Measurements from ENCODE around the gene TRAF7.
"Not testable (repeated sequence)": the region's sequence is repeated elsewhere in the genome, so short reads cannot be mapped to it uniquely, and the experiment has no call there.

TRAF7 gene

DNA sequence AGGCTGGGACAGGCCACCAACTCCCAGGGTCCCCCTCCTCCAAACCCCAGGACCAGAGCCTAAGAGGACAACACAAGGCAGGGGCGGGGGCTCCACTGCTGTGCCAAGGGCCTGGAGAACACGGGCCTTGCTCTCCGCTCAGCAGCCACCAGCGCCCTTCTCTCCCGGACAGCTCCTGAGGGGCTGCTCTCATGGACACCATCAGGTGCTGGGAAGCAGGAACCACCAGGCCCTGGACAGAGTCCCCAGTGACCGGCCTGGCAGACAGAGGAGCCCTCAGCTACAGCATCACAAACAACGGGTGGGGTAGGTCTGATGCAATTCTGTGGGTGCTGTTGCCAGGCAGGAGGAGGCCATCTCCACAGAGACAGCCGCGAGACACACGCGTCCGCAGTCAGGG is 21.8 kb upstream of the TRAF7 start:
- not testable (repeated sequence) for H3K9me3 ChIP-seq (ENCODE audit: control insufficient read depth in 2 of 2, low read length in 2 of 2); H3K27me3 ChIP-seq (ENCODE audit: control insufficient read depth in 1 of 2, insufficient read depth in 2 of 2, low read length in 2 of 2); H3K27ac ChIP-seq (ENCODE audit: low read length); H3K36me3 ChIP-seq (ENCODE audit: control insufficient read depth in 2 of 2, insufficient read depth in 2 of 2, low read length in 2 of 2)
- peaks cover 14% of the 10 kb centered on the region for H3K4me1 ChIP-seq (ENCODE audit: control insufficient read depth, insufficient read depth, low read length)
- peak overlapping the region in 1 of 2 donors; percentile 33 for H3K9ac ChIP-seq (ENCODE audit: low read length in 2 of 2)
- peak overlapping the region in 1 of 2 donors; percentile 40 for H3K4me3 ChIP-seq (ENCODE audit: low read length in 2 of 2)

DNA sequence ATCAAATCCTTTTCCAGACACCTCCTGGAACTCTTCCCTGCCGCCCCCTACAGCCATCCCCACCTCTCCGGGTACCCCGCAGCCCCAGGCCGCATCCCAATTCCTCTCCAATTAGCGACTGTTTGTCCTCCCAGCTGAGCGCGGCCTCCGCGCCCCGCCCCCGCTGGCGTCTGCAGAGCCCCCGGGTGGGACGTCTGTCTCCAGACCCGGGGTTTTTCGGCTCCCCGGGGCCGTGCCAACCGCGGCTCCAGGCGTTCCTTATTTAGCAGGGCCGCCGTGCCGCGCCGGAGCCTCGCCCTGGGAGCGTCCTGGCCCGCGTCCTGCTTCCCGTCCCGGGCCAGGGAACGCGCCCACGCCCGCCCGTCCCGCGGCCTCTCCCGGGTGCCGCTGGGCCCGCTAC is 20.5 kb upstream of the TRAF7 start:
- H3K4me1 ChIP-seq (ENCODE audit: control insufficient read depth, insufficient read depth, low read length); H3K27ac ChIP-seq (ENCODE audit: low read length); H3K36me3 ChIP-seq (ENCODE audit: control insufficient read depth in 2 of 2, insufficient read depth in 2 of 2, low read length in 2 of 2); H3K9ac ChIP-seq (ENCODE audit: low read length in 2 of 2); H3K27me3 ChIP-seq (ENCODE audit: control insufficient read depth in 1 of 2, insufficient read depth in 2 of 2, low read length in 2 of 2); H3K9me3 ChIP-seq (ENCODE audit: control insufficient read depth in 2 of 2, low read length in 2 of 2): not testable (repeated sequence)
- H3K4me3 ChIP-seq (ENCODE audit: low read length in 2 of 2) = peak overlapping the region in 1 of 2 donors; percentile 67

DNA sequence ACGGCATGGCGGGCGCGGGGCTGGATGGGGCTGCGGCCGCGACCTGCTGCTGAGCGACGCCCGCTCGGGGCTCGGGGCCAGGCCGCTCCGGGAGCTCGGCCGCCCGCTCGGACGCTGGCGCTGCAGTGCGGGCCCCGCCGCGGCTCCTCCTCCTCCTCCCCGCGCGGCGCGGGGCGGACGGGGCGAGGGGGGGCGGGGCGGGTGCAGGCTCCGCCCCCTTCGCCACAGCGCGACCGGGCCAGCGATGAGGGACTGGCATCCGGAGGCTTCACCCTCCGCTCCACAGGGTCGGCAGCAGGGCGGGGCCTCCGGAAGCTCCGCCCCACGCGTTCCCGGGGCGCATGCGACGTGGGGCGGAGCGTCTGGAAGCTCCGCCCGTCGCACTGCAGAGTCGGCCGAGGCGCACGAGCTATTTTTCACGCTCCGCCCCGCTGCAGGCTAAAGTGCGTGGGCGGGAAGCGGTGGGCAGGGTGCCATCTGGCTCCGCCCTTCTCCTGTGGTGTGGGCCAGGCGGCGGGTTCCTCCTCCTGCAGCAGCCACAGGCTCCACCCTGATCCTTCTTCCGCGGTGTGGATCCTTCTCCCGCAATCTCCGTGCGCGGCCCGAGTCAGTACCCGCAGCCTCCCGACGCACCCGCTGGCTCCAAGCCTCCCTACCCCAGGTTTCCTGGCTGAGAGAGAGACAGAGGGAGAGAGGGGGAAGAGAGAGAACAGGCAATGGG is 19.7 kb upstream of the TRAF7 start, which contains the start of gene PKD1:
Gene PKD1 (minus strand): TSS at position 129 of the 721 bp plus-strand sequence. CDS start 209 bp downstream, outside the sequence.
- not testable (repeated sequence) for H3K9me3 ChIP-seq (ENCODE audit: control insufficient read depth in 2 of 2, low read length in 2 of 2); H3K27me3 ChIP-seq (ENCODE audit: control insufficient read depth in 1 of 2, insufficient read depth in 2 of 2, low read length in 2 of 2); H3K36me3 ChIP-seq (ENCODE audit: control insufficient read depth in 2 of 2, insufficient read depth in 2 of 2, low read length in 2 of 2); H3K4me1 ChIP-seq (ENCODE audit: control insufficient read depth, insufficient read depth, low read length)
- peak within 1 kb of the TSS; percentile 46 for H3K27ac ChIP-seq (ENCODE audit: low read length)
- peak within 1 kb of the TSS; percentile 31 to 67 for H3K4me3 ChIP-seq (ENCODE audit: low read length in 2 of 2)
- peak within 1 kb of the TSS in 1 of 2 donors; percentile 45 for H3K9ac ChIP-seq (ENCODE audit: low read length in 2 of 2)

GRCh38 chr16:2142942-2143877 is 12.4 kb upstream of the TRAF7 start:
- H3K9me3 ChIP-seq (ENCODE audit: control insufficient read depth in 2 of 2, low read length in 2 of 2) = no peaks in the 10 kb centered on the region
- peaks cover 8% of the 10 kb centered on the region for H3K4me1 ChIP-seq (ENCODE audit: control insufficient read depth, insufficient read depth, low read length)
- H3K27me3 ChIP-seq (ENCODE audit: control insufficient read depth in 1 of 2, insufficient read depth in 2 of 2, low read length in 2 of 2) = no peaks in the 10 kb centered on the region
- no peak overlapping the region for H3K9ac ChIP-seq (ENCODE audit: low read length in 2 of 2)
- no peaks in the 10 kb centered on the region for H3K36me3 ChIP-seq (ENCODE audit: control insufficient read depth in 2 of 2, insufficient read depth in 2 of 2, low read length in 2 of 2)
- H3K27ac ChIP-seq (ENCODE audit: low read length) = no peak overlapping the region
- no peak overlapping the region for H3K4me3 ChIP-seq (ENCODE audit: low read length in 2 of 2)

DNA sequence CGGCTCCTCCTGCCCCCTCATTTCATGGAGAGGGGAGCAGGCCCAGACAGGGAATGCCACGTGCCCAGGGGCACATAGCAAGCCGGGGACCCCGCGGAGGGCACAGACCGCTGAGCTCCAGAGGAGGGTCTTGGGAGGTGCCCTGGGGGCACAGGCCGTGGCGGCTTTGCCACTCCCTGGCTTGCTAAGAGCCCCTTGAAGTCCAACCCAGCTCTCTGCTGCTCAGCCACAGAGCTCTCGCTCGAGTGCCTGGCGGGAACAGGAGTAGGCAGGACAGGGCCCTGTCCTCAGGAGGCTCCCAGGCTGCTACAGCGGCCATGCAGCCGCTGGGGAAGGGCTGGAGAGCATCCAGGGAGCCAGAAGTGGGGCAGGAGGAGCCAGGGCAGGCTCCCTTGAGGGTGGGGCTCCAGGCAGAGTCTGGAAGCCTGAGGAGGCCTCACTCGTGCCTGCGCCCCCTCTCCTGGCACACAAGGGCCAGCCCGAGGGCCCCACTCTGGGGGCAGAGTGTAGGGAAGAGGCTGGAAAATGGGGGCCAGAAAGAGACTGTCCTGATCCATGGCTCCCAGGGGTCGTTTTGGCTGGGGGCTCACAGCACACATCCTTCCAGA is 11.6 kb upstream of the TRAF7 start:
- peaks cover 15% of the 10 kb centered on the region for H3K4me1 ChIP-seq (ENCODE audit: control insufficient read depth, insufficient read depth, low read length)
- H3K4me3 ChIP-seq (ENCODE audit: low read length in 2 of 2) = no peak overlapping the region
- H3K36me3 ChIP-seq (ENCODE audit: control insufficient read depth in 2 of 2, insufficient read depth in 2 of 2, low read length in 2 of 2) = no peaks in the 10 kb centered on the region
- H3K27ac ChIP-seq (ENCODE audit: low read length) = no peak overlapping the region
- H3K9me3 ChIP-seq (ENCODE audit: control insufficient read depth in 2 of 2, low read length in 2 of 2) = no peaks in the 10 kb centered on the region
- H3K27me3 ChIP-seq (ENCODE audit: control insufficient read depth in 1 of 2, insufficient read depth in 2 of 2, low read length in 2 of 2) = no peaks in the 10 kb centered on the region
- H3K9ac ChIP-seq (ENCODE audit: low read length in 2 of 2) = no peak overlapping the region

GRCh38 chr16:2145843-2146242 is 9.7 kb upstream of the TRAF7 start:
- H3K9me3 ChIP-seq (ENCODE audit: control insufficient read depth in 2 of 2, low read length in 2 of 2) = no peaks in the 10 kb centered on the region
- no peaks in the 10 kb centered on the region for H3K27me3 ChIP-seq (ENCODE audit: control insufficient read depth in 1 of 2, insufficient read depth in 2 of 2, low read length in 2 of 2)
- no peak overlapping the region for H3K4me3 ChIP-seq (ENCODE audit: low read length in 2 of 2)
- no peak overlapping the region for H3K27ac ChIP-seq (ENCODE audit: low read length)
- no peaks in the 10 kb centered on the region for H3K36me3 ChIP-seq (ENCODE audit: control insufficient read depth in 2 of 2, insufficient read depth in 2 of 2, low read length in 2 of 2)
- H3K9ac ChIP-seq (ENCODE audit: low read length in 2 of 2) = no peak overlapping the region
- peaks cover 33% of the 10 kb centered on the region for H3K4me1 ChIP-seq (ENCODE audit: control insufficient read depth, insufficient read depth, low read length)

DNA sequence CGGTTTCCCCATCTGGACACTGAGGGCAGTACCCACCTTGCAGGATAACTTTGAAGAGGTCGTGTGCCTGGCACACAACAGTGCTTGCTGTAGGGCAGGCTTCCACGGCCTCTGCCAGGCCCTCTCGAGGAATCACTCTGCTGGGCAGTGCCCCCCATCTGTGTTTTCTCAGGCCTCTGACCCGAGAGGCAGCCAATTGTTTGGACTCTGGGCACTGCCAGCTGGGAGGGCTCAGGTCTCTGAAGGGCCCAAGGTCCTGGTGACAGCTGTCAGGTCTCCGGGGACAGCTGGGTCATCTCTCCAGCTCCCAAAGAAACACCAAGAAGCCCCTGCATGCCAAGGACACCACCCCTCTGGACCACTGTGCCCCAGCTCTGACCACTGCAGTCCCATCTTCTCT is 8.2 kb upstream of the TRAF7 start:
- peaks cover 0 to 3% of the 10 kb centered on the region in 2 donors for H3K36me3 ChIP-seq (ENCODE audit: control insufficient read depth in 2 of 2, insufficient read depth in 2 of 2, low read length in 2 of 2)
- no peaks in the 10 kb centered on the region for H3K9me3 ChIP-seq (ENCODE audit: control insufficient read depth in 2 of 2, low read length in 2 of 2)
- peaks cover 47% of the 10 kb centered on the region for H3K4me1 ChIP-seq (ENCODE audit: control insufficient read depth, insufficient read depth, low read length)
- no peak overlapping the region for H3K9ac ChIP-seq (ENCODE audit: low read length in 2 of 2)
- H3K27me3 ChIP-seq (ENCODE audit: control insufficient read depth in 1 of 2, insufficient read depth in 2 of 2, low read length in 2 of 2) = no peaks in the 10 kb centered on the region
- H3K27ac ChIP-seq (ENCODE audit: low read length) = peak overlapping the region; percentile 41
- H3K4me3 ChIP-seq (ENCODE audit: low read length in 2 of 2) = no peak overlapping the region

DNA sequence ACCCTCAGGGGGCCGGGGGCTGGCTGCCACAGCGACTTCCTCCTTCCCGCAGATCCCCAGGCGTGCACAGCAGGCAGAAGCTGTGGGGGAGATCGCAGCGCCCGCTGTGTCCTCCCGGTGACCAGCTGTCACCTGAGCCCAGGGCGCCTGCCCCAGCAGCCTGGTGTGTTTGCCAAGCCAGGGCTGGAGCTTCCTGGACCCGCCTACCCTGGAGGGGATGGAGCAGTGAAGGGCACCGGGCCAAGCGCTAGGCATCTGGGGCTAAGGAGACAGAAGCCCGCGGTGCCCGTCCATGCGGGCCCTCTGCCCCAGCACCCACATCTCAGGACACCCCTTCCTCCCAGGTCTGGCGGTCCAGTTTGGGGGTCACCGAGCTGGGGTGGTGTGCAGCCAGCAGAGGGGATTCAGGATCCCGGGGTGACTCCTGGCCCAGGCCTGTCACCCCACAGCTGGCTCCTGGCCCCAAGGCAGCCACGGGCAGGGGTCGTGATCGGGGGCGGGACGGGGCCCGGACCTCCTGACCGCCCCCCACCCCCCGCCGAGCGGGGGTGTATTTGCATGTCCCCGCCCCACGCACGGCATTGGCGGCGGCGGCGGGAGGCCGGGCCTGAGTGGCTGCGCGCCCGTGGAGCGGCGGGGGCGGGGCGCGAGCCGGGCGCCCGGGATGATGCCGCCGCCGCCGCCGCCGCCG is 7.5 kb upstream of the TRAF7 start, which contains the start of gene RAB26:
Gene RAB26 (plus strand): TSS at position 645 of the 691 bp plus-strand sequence. CDS start 159 bp downstream, outside the sequence.
- no peak within 1 kb of the TSS for H3K9ac ChIP-seq (ENCODE audit: low read length in 2 of 2)
- H3K27ac ChIP-seq (ENCODE audit: low read length) = peak within 1 kb of the TSS; percentile 41
- no peaks in the 10 kb centered on the region for H3K9me3 ChIP-seq (ENCODE audit: control insufficient read depth in 2 of 2, low read length in 2 of 2)
- H3K4me3 ChIP-seq (ENCODE audit: low read length in 2 of 2) = peak within 1 kb of the TSS; percentile 53 to 69
- H3K36me3 ChIP-seq (ENCODE audit: control insufficient read depth in 2 of 2, insufficient read depth in 2 of 2, low read length in 2 of 2) = peaks cover 0 to 3% of the 10 kb centered on the region in 2 donors
- peaks cover 55% of the 10 kb centered on the region for H3K4me1 ChIP-seq (ENCODE audit: control insufficient read depth, insufficient read depth, low read length)
- H3K27me3 ChIP-seq (ENCODE audit: control insufficient read depth in 1 of 2, insufficient read depth in 2 of 2, low read length in 2 of 2) = no peaks in the 10 kb centered on the region

DNA sequence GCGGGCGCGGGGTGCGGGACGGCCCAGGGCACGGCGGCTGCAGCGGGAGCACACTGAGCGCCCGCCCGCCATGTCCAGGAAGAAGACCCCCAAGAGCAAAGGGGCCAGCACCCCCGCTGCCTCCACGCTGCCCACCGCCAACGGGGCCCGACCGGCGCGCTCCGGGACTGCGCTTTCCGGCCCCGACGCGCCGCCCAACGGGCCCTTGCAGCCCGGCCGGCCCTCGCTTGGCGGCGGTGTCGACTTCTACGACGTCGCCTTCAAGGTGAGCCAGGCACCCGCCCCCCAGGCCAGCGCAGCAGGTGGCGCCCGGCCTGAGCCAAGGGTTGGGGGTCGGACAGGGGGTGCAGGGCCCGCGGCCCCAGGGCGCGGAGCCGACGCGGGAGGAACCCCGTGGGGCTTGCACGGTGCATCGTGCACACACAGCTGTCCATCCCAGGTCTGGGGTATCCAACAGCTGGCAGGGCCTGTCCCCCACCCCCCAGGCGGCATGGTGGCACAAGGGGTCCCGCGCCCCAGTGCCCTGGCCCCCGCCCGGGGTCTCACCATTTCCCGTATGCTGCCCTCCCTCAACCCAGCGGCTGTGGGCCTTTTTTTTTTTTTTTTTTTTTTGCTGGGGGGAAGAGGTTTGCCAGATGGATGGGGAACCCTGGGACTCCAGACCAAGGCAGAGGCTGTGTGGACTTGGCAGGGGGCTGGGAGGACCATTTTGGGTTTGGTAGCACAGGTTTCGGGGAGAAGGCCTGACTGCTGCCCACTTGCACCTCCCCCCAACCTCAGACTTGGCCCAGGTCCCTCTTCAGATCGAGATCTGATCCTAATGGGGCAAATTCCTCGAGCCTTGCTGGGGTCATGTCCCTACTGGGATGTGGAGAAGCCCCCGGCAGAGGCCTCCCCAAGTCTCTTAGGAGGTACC is 6.6 kb upstream of the TRAF7 start:
- Histone ChIP-seq H3K27ac (ENCODE audit: low read length) (no peak overlapping the region), H3K9ac (ENCODE audit: low read length in 2 of 2) (no peak overlapping the region), H3K4me1 (ENCODE audit: control insufficient read depth, insufficient read depth, low read length) (peaks cover 63% of the 10 kb centered on the region)

More for the DNA sequence above, 6.6 kb upstream of the TRAF7 start:
- H3K36me3 ChIP-seq (ENCODE audit: control insufficient read depth in 2 of 2, insufficient read depth in 2 of 2, low read length in 2 of 2) = peaks cover 0 to 3% of the 10 kb centered on the region in 2 donors
- H3K4me3 ChIP-seq (ENCODE audit: low read length in 2 of 2) = peak overlapping the region in 1 of 2 donors; percentile 67
- no peaks in the 10 kb centered on the region for H3K9me3 ChIP-seq (ENCODE audit: control insufficient read depth in 2 of 2, low read length in 2 of 2)
- H3K27me3 ChIP-seq (ENCODE audit: control insufficient read depth in 1 of 2, insufficient read depth in 2 of 2, low read length in 2 of 2) = no peaks in the 10 kb centered on the region
